ENCODE measurements around the gene FOXF2.
A peak's percentile ranks its signal among the peaks of the same experiment; 100 is the strongest.

FOXF2 gene

GRCh38 chr6:1377526-1377925 lies 11.8 kb upstream of the FOXF2 start:
- no peak for TF ChIP-seq CTCF (IDR thresholded peaks at IDR 0.05; ENCODE audit: low read depth, low read length)
- in situ Hi-C loops (cut with HindIII; ENCODE audit: low sequenced_read_pairs), result no loop called here
- DNase-seq (ENCODE audit: low read depth, low spot score), result no peak
- H3K4me3 ChIP-seq (ENCODE audit: low read depth, low read length), result no peak overlapping the region

- no peak overlapping the region for H3K4me3 ChIP-seq (ENCODE audit: low read depth, low read length)
- no peak for DNase-seq (ENCODE audit: low read depth, low spot score)
- in situ Hi-C loops (cut with HindIII; ENCODE audit: low sequenced_read_pairs), result no loop called here
- no peak for TF ChIP-seq CTCF (IDR thresholded peaks at IDR 0.05; ENCODE audit: low read depth, low read length)
Measured at GRCh38 chr6:1378065-1379016, 11.0 kb upstream of the FOXF2 start.

- no peak for DNase-seq (ENCODE audit: low read depth, low spot score)
- no peak for TF ChIP-seq CTCF (IDR thresholded peaks at IDR 0.05; ENCODE audit: low read depth, low read length)
- in situ Hi-C loops (cut with HindIII; ENCODE audit: low sequenced_read_pairs), result no loop called here
Measured at GRCh38 chr6:1379017-1379787, 10.2 kb upstream of the FOXF2 start.

GRCh38 chr6:1379788-1380147 lies 9.6 kb upstream of the FOXF2 start:
- in situ Hi-C loops (cut with HindIII; ENCODE audit: low sequenced_read_pairs), result no loop called here
- no peak overlapping the region for H3K4me3 ChIP-seq (ENCODE audit: low read depth, low read length)
- DNase-seq (ENCODE audit: low read depth, low spot score), result no peak
- TF ChIP-seq CTCF (IDR thresholded peaks at IDR 0.05; ENCODE audit: low read depth, low read length), result no peak

More at GRCh38 chr6:1379017-1379787, 10.2 kb upstream of the FOXF2 start:
- H3K4me3 ChIP-seq (ENCODE audit: low read depth, low read length), result no peak overlapping the region

- no peak for DNase-seq (ENCODE audit: low read depth, low spot score)
- TF ChIP-seq CTCF (IDR thresholded peaks at IDR 0.05; ENCODE audit: low read depth, low read length), result peak; percentile 0
- no peak overlapping the region for H3K4me3 ChIP-seq (ENCODE audit: low read depth, low read length)
- in situ Hi-C loops (cut with HindIII; ENCODE audit: low sequenced_read_pairs), result no loop called here
Measured at GRCh38 chr6:1380625-1381427, 8.6 kb upstream of the FOXF2 start.
